HEK293 (cell line): ENCODE results near the gene PACSIN3.

Source experiments
- CTCF ChIP-seq: fragments of 450-650 bp; formaldehyde crosslinking; IDR thresholded peaks from 2 replicates; pipeline ENCODE4 v1.5.1; 2016; ENCODE audit warnings: missing biosample characterization, missing genetic modification characterization
- SALL2 ChIP-seq: fragments of 450-650 bp; formaldehyde crosslinking; IDR thresholded peaks from 2 replicates; pipeline ENCODE4 v1.5.0; 2017; ENCODE audit warnings: missing biosample characterization, mild to moderate bottlenecking, missing genetic modification characterization, borderline replicate concordance
- ZBTB21 ChIP-seq: fragments of 450-650 bp; formaldehyde crosslinking; IDR thresholded peaks from 2 replicates; pipeline ENCODE4 v1.5.1; 2017; ENCODE audit warnings: missing biosample characterization, missing genetic modification characterization
- ZNF132 ChIP-seq: fragments of 450-650 bp; formaldehyde crosslinking; IDR thresholded peaks from 2 replicates; pipeline ENCODE4 v1.5.1; 2017; ENCODE audit warnings: missing biosample characterization, missing genetic modification characterization, borderline replicate concordance
- ZNF138 ChIP-seq: fragments of 450-650 bp; formaldehyde crosslinking; IDR thresholded peaks from 2 replicates; pipeline ENCODE4 v1.5.1; 2016; ENCODE audit warnings: missing biosample characterization, missing genetic modification characterization, borderline replicate concordance
- ZNF146 ChIP-seq: fragments of 450-650 bp; formaldehyde crosslinking; IDR thresholded peaks from 2 replicates; pipeline ENCODE4 v1.5.1; 2016; ENCODE audit warnings: missing biosample characterization, missing genetic modification characterization
- ZNF211 ChIP-seq: fragments of 450-650 bp; formaldehyde crosslinking; IDR thresholded peaks from 2 replicates; pipeline ENCODE4 v1.5.1; 2016; ENCODE audit warnings: low read depth, missing biosample characterization, missing genetic modification characterization
- ZNF404 ChIP-seq: fragments of 450-650 bp; formaldehyde crosslinking; IDR thresholded peaks from 2 replicates; pipeline ENCODE4 v1.5.1; 2017; ENCODE audit warnings: missing biosample characterization, missing genetic modification characterization
- ZNF426 ChIP-seq: fragments of 450-650 bp; formaldehyde crosslinking; IDR thresholded peaks from 2 replicates; pipeline ENCODE4 v1.5.1; 2017; ENCODE audit warnings: missing biosample characterization, missing genetic modification characterization, mild to moderate bottlenecking, inconsistent platforms, moderate library complexity
- ZNF558 ChIP-seq: fragments of 450-650 bp; formaldehyde crosslinking; IDR thresholded peaks from 2 replicates; pipeline ENCODE4 v1.5.1; 2016; ENCODE audit warnings: missing biosample characterization, missing genetic modification characterization
- ZNF626 ChIP-seq: fragments of 450-650 bp; sonication (Bioruptor Pico); formaldehyde crosslinking; IDR thresholded peaks from 2 replicates; pipeline ENCODE4 v1.5.1; 2018; ENCODE audit warnings: missing biosample characterization, missing genetic modification characterization, inconsistent platforms
- TF ChIP-seq, protein P1 (sequence below): fragments of 450-650 bp; IDR thresholded peaks from 2 replicates; pipeline ENCODE4 v1.5.1; 2018; ENCODE audit warnings: missing biosample characterization, missing genetic modification characterization
- TF ChIP-seq, protein P2 (sequence below): fragments of 450-650 bp; formaldehyde crosslinking; IDR thresholded peaks from 2 replicates; pipeline ENCODE4 v1.5.1; 2016; ENCODE audit warnings: missing biosample characterization, missing genetic modification characterization

- TF ChIP-seq ZNF211 (tag by site-specific recombination), result no peak
- no peak for TF ChIP-seq ZNF426 (tag by site-specific recombination)
- TF ChIP-seq CTCF, result no peak; the same call in 1 of the 2 replicates
- TF ChIP-seq ZNF404 (tag by site-specific recombination), result no peak
- TF ChIP-seq ZNF558 (tag by site-specific recombination), result no peak
- TF ChIP-seq ZNF138 (tag by site-specific recombination), result no peak
- TF ChIP-seq, protein P1, sequence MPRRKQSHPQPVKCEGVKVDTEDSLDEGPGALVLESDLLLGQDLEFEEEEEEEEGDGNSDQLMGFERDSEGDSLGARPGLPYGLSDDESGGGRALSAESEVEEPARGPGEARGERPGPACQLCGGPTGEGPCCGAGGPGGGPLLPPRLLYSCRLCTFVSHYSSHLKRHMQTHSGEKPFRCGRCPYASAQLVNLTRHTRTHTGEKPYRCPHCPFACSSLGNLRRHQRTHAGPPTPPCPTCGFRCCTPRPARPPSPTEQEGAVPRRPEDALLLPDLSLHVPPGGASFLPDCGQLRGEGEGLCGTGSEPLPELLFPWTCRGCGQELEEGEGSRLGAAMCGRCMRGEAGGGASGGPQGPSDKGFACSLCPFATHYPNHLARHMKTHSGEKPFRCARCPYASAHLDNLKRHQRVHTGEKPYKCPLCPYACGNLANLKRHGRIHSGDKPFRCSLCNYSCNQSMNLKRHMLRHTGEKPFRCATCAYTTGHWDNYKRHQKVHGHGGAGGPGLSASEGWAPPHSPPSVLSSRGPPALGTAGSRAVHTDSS (tag by site-specific recombination), result no peak
- TF ChIP-seq ZNF146 (tag by site-specific recombination), result no peak
- TF ChIP-seq, protein P2, sequence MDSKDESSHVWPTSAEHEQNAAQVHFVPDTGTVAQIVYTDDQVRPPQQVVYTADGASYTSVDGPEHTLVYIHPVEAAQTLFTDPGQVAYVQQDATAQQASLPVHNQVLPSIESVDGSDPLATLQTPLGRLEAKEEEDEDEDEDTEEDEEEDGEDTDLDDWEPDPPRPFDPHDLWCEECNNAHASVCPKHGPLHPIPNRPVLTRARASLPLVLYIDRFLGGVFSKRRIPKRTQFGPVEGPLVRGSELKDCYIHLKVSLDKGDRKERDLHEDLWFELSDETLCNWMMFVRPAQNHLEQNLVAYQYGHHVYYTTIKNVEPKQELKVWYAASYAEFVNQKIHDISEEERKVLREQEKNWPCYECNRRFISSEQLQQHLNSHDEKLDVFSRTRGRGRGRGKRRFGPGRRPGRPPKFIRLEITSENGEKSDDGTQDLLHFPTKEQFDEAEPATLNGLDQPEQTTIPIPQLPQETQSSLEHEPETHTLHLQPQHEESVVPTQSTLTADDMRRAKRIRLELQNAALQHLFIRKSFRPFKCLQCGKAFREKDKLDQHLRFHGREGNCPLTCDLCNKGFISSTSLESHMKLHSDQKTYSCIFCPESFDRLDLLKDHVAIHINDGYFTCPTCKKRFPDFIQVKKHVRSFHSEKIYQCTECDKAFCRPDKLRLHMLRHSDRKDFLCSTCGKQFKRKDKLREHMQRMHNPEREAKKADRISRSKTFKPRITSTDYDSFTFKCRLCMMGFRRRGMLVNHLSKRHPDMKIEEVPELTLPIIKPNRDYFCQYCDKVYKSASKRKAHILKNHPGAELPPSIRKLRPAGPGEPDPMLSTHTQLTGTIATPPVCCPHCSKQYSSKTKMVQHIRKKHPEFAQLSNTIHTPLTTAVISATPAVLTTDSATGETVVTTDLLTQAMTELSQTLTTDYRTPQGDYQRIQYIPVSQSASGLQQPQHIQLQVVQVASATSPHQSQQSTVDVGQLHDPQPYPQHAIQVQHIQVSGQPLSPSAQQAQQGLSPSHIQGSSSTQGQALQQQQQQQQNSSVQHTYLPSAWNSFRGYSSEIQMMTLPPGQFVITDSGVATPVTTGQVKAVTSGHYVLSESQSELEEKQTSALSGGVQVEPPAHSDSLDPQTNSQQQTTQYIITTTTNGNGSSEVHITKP, result peak; percentile 65
- TF ChIP-seq ZNF132 (tag by site-specific recombination), result no peak
- no peak for TF ChIP-seq ZBTB21 (tag by site-specific recombination)
- TF ChIP-seq SALL2 (tag by site-specific recombination), result no peak
- no peak for TF ChIP-seq ZNF626 (tag by site-specific recombination)
Observed at GRCh38 chr11:47176328-47177228, 9.7 kb downstream of the PACSIN3 start, which contains the start of gene ARFGAP2.
